HepG2 (cell line): ENCODE results near the gene FAM180A.

Experiments
- CTCF ChIP-seq: sonication (generic); formaldehyde crosslinking; IDR thresholded peaks from 2 replicates; pipeline ENCODE4 v1.5.0; 2020; ENCODE audit warnings: mild to moderate bottlenecking, missing genetic modification reagents, moderate library complexity
- ETS1 ChIP-seq: sonication (generic); formaldehyde crosslinking; IDR thresholded peaks from 2 replicates; pipeline ENCODE4 v1.4.0; 2020; ENCODE audit warnings: missing genetic modification reagents
- GTF2F1 ChIP-seq: fragments of 150-350 bp; IDR thresholded peaks from 2 replicates; pipeline ENCODE4 v1.6.1; 2014; ENCODE audit warnings: low read length
- HOXA7 ChIP-seq: sonication (generic); formaldehyde crosslinking; IDR thresholded peaks from 2 replicates; pipeline ENCODE4 v1.8.1; 2022; ENCODE audit warnings: mild to moderate bottlenecking, missing genetic modification reagents, moderate library complexity
- ZC3H4 ChIP-seq: sonication (generic); formaldehyde crosslinking; IDR thresholded peaks from 2 replicates; pipeline ENCODE4 v1.4.0; 2020; ENCODE audit warnings: missing genetic modification reagents, borderline replicate concordance
- ZNF207 ChIP-seq: fragments of 450-650 bp; IDR thresholded peaks from 2 replicates; pipeline ENCODE4 v1.6.1; 2016; ENCODE audit warnings: antibody characterized with exemption, borderline replicate concordance

GRCh38 chr7:135684699-135685098 lies 63.9 kb downstream of the FAM180A start:
- no peak for TF ChIP-seq ZC3H4
- no peak for TF ChIP-seq GTF2F1
- TF ChIP-seq ZNF207, result no peak
- TF ChIP-seq CTCF, result no peak
- TF ChIP-seq ETS1 (CRISPR knock-in tag), result no peak
- no peak for TF ChIP-seq HOXA7 (CRISPR knock-in tag)
